HepG2 (cell line): ENCODE measurements around the gene FAM228B. TPM values are rescaled to one million over a fixed set of nuclear protein-coding genes. Genes with fewer than 3 reads are reported as not detected.

Experiments used
- CEBPB ChIP-seq: IDR thresholded peaks from 2 replicates; pipeline ENCODE4 v1.6.1; 2011; ENCODE audit warnings: low read depth, low read length, improper control_type of control experiment, borderline replicate concordance
- CHD2 ChIP-seq: IDR thresholded peaks from 2 replicates; pipeline ENCODE4 v1.6.1; 2011; ENCODE audit warnings: low read depth, low read length, improper control_type of control experiment
- FOXJ3 ChIP-seq: sonication (generic); formaldehyde crosslinking; IDR thresholded peaks from 2 replicates; pipeline ENCODE4 v1.4.0; 2020; ENCODE audit warnings: missing genetic modification reagents, mild to moderate bottlenecking, borderline replicate concordance
- FOXK2 ChIP-seq: fragments of 450-650 bp; IDR thresholded peaks from 2 replicates; pipeline ENCODE4 v1.6.1; 2016
- FUBP1 ChIP-seq: sonication (generic); formaldehyde crosslinking; IDR thresholded peaks from 2 replicates; pipeline ENCODE4 v1.5.1; 2020; ENCODE audit warnings: missing genetic modification reagents, mild to moderate bottlenecking, borderline replicate concordance
- HDAC6 ChIP-seq: fragments of 200-600 bp; sonication (generic); IDR thresholded peaks from 2 replicates; pipeline ENCODE4 v1.7.0; 2017; ENCODE audit warnings: mild to moderate bottlenecking, antibody characterized with exemption, low read length, low read depth
- MNT ChIP-seq: fragments of 450-650 bp; IDR thresholded peaks from 2 replicates; pipeline ENCODE4 v1.6.1; 2016
- PHF21A ChIP-seq: sonication (generic); formaldehyde crosslinking; IDR thresholded peaks from 2 replicates; pipeline ENCODE4 v1.5.0; 2020; ENCODE audit warnings: mild to moderate bottlenecking, missing genetic modification reagents
- RFXAP ChIP-seq: sonication (generic); formaldehyde crosslinking; IDR thresholded peaks from 2 replicates; pipeline ENCODE4 v1.4.0; 2020; ENCODE audit warnings: missing genetic modification reagents, borderline replicate concordance
- SMARCE1 ChIP-seq: fragments of 450-650 bp; IDR thresholded peaks from 2 replicates; pipeline ENCODE4 v1.6.1; 2017; ENCODE audit warnings: borderline replicate concordance
- STAT5B ChIP-seq: sonication (generic); formaldehyde crosslinking; IDR thresholded peaks from 2 replicates; pipeline ENCODE4 v1.4.0; 2020; ENCODE audit warnings: missing genetic modification reagents
- TOPORS ChIP-seq: sonication (generic); formaldehyde crosslinking; IDR thresholded peaks from 2 replicates; pipeline ENCODE4 v1.8.0; 2023; ENCODE audit warnings: mild to moderate bottlenecking, missing genetic modification reagents
- ZBTB20 ChIP-seq: sonication (generic); formaldehyde crosslinking; IDR thresholded peaks from 2 replicates; pipeline ENCODE4 v1.8.1; 2023; ENCODE audit warnings: missing genetic modification reagents, low read depth, mild to moderate bottlenecking, borderline replicate concordance
- ZNF33B ChIP-seq: sonication (generic); formaldehyde crosslinking; IDR thresholded peaks from 2 replicates; pipeline ENCODE4 v1.5.1; 2020; ENCODE audit warnings: mild to moderate bottlenecking, missing genetic modification reagents
- ZNF557 ChIP-seq: sonication (generic); formaldehyde crosslinking; IDR thresholded peaks from 2 replicates; pipeline ENCODE4 v1.4.0; 2020; ENCODE audit warnings: missing genetic modification reagents
- ZNF777 ChIP-seq: sonication (generic); formaldehyde crosslinking; IDR thresholded peaks from 2 replicates; pipeline ENCODE4 v1.4.0; 2020; ENCODE audit warnings: missing genetic modification reagents
- polyA plus RNA-seq, 8 experiments: library from polyadenylated mRNA; depleted of rRNA in 3 of 8; stranded (reverse) in 7 of 8; unstranded in 1 of 8; fragments of >200 nt; fragmentation: Illumina TruSeq in 4 of 8; extraction: Trizol in 4 of 8; gene quantifications; 2 replicates each; pipeline versions ENCODE4 v1.2.1 to v1.2.3, GENCODE V29; 2011 to 2016; ENCODE audit warnings: low read depth in 4 of 8, missing spikeins in 1 of 8, mixed read lengths in 1 of 8; ENCODE audit not compliant: insufficient read depth in 1 of 8
- total RNA-seq, 5 experiments: library from RNA; depleted of rRNA; stranded (reverse); fragments of >200 nt; fragmentation: Illumina TruSeq; extraction: Trizol; gene quantifications; 2 replicates each; pipeline ENCODE4 v1.2.3, GENCODE V29; 2016; ENCODE audit warnings: low read depth in 1 of 5
- TF ChIP-seq, protein P1 (sequence below): sonication (generic); formaldehyde crosslinking; IDR thresholded peaks from 2 replicates; pipeline ENCODE4 v1.4.0; 2020; ENCODE audit warnings: mild to moderate bottlenecking, missing genetic modification reagents, borderline replicate concordance
- TF ChIP-seq, protein P2 (sequence below): sonication (generic); formaldehyde crosslinking; IDR thresholded peaks from 2 replicates; pipeline ENCODE4 v1.4.0; 2020; ENCODE audit warnings: missing genetic modification reagents, borderline replicate concordance

The FAM228B gene
- total and polyA plus RNA-seq, 2 of the 13 experiments (the other 11 are each of a cell fraction or from before 2014, with no cell fraction given) = 0.79 to 1.1 TPM

DNA sequence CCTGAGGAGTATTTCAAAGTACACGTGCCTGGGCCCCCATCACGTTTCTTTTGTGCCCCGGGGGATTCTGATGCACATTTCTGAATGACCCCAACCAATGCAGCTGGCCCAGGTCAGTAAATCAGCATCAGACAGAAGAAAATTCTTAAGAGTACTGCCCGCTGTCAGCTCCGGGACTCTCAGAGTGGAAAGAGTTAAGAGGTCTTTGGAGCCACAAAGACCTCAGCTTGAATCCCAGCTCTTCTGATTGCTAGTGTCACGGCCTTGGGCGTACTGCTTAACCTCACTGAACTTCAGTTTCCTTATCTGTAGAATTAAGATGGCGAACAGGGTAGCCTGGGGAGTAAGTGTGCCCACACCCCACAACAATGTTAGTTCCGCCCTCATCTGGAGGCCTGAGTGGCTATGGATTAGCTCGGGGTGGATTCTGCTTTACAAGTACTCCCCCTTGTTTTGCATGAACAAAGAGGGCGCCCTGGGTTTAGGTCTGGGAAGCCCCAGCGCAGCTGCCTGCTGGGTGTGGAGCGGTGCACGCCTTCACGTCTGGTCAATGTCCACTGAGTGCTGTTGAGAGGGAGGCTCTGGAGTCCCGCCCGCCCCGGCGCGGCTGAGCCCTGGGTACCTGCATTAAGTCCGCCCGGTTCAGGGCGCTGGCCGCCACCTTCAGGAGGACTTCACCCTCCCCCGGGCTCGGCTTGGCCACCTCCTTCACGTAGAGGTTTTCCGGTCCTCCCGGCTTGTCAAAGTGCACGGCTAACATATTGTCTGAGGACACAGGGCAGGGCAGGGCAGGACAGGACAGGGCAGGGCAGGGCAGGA, 39.5 kb upstream of the FAM228B start (continued):
- TF ChIP-seq, protein P1, sequence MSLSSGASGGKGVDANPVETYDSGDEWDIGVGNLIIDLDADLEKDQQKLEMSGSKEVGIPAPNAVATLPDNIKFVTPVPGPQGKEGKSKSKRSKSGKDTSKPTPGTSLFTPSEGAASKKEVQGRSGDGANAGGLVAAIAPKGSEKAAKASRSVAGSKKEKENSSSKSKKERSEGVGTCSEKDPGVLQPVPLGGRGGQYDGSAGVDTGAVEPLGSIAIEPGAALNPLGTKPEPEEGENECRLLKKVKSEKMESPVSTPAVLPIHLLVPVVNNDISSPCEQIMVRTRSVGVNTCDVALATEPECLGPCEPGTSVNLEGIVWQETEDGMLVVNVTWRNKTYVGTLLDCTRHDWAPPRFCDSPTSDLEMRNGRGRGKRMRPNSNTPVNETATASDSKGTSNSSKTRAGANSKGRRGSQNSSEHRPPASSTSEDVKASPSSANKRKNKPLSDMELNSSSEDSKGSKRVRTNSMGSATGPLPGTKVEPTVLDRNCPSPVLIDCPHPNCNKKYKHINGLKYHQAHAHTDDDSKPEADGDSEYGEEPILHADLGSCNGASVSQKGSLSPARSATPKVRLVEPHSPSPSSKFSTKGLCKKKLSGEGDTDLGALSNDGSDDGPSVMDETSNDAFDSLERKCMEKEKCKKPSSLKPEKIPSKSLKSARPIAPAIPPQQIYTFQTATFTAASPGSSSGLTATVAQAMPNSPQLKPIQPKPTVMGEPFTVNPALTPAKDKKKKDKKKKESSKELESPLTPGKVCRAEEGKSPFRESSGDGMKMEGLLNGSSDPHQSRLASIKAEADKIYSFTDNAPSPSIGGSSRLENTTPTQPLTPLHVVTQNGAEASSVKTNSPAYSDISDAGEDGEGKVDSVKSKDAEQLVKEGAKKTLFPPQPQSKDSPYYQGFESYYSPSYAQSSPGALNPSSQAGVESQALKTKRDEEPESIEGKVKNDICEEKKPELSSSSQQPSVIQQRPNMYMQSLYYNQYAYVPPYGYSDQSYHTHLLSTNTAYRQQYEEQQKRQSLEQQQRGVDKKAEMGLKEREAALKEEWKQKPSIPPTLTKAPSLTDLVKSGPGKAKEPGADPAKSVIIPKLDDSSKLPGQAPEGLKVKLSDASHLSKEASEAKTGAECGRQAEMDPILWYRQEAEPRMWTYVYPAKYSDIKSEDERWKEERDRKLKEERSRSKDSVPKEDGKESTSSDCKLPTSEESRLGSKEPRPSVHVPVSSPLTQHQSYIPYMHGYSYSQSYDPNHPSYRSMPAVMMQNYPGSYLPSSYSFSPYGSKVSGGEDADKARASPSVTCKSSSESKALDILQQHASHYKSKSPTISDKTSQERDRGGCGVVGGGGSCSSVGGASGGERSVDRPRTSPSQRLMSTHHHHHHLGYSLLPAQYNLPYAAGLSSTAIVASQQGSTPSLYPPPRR (CRISPR knock-in tag) = peak; percentile 79
- TF ChIP-seq ZNF557 = peak; percentile 27
- TF ChIP-seq, protein P2, sequence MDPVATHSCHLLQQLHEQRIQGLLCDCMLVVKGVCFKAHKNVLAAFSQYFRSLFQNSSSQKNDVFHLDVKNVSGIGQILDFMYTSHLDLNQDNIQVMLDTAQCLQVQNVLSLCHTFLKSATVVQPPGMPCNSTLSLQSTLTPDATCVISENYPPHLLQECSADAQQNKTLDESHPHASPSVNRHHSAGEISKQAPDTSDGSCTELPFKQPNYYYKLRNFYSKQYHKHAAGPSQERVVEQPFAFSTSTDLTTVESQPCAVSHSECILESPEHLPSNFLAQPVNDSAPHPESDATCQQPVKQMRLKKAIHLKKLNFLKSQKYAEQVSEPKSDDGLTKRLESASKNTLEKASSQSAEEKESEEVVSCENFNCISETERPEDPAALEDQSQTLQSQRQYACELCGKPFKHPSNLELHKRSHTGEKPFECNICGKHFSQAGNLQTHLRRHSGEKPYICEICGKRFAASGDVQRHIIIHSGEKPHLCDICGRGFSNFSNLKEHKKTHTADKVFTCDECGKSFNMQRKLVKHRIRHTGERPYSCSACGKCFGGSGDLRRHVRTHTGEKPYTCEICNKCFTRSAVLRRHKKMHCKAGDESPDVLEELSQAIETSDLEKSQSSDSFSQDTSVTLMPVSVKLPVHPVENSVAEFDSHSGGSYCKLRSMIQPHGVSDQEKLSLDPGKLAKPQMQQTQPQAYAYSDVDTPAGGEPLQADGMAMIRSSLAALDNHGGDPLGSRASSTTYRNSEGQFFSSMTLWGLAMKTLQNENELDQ = no peak
- TF ChIP-seq ZNF777 (CRISPR knock-in tag) = no peak; the same call in 1 of the 2 replicates
- no peak for TF ChIP-seq SMARCE1
- no peak; the same call in 1 of the 2 replicates for TF ChIP-seq STAT5B (CRISPR knock-in tag)
- no peak for TF ChIP-seq HDAC6
- TF ChIP-seq TOPORS (CRISPR knock-in tag) = no peak
- no peak for TF ChIP-seq FUBP1 (CRISPR knock-in tag)
- TF ChIP-seq FOXJ3 = 0 out of 2 replicates have a peak, but pooled peaks have one; percentile 63
- no peak; the same call in 1 of the 2 replicates for TF ChIP-seq ZBTB20 (CRISPR knock-in tag)
- peak; percentile 78; the same call in 1 of the 2 replicates for TF ChIP-seq RFXAP (CRISPR knock-in tag)
- TF ChIP-seq CHD2 = no peak
- TF ChIP-seq ZNF33B = peak; percentile 90
- peak; percentile 100 for TF ChIP-seq PHF21A (CRISPR knock-in tag)
- TF ChIP-seq FOXK2 = peak; percentile 74; the same call in 1 of the 2 replicates
- TF ChIP-seq MNT = no peak
- TF ChIP-seq CEBPB = no peak
